Heart left ventricle (tissue), 16 donors: Measurements from ENCODE around the gene HHAT. TPM values are rescaled to one million over a fixed set of nuclear protein-coding genes. Genes with fewer than 3 reads are reported as not detected.

Source experiments
- ATAC-seq, 4 donors: fragments of 200-7000 bp; cut with Tn5 transposase; one replicate each; pipeline ENCODE4 v1.9.1; 2020 to 2022; ENCODE audit warnings: moderate library complexity in 4 of 4, mild to moderate bottlenecking in 3 of 4, moderate number of reproducible peaks in 1 of 4
- DNase-seq, 5 donors: peaks; one replicate each; pipeline ENCODE4 v3.0.0-alpha.2; 2020
- H3K27ac ChIP-seq, 12 donors: fragments of 200-600 bp; sonication (generic) in 4 of 12; one replicate each; pipeline versions ENCODE4 v1.5.0 to v1.8.0; 2016 to 2022; ENCODE audit warnings: mild to moderate bottlenecking in 2 of 12
- H3K27me3 ChIP-seq, 9 donors: fragments of 200-600 bp; sonication (generic) in 2 of 9; one replicate each; pipeline versions ENCODE4 v1.5.1 to v1.8.0; 2016 to 2022; ENCODE audit warnings: mild to moderate bottlenecking in 3 of 9
- H3K36me3 ChIP-seq, 9 donors: fragments of 200-600 bp; sonication (generic) in 2 of 9; one replicate each; pipeline versions ENCODE4 v1.5.0 to v1.8.0; 2018 to 2022; ENCODE audit warnings: mild to moderate bottlenecking in 2 of 9
- H3K4me1 ChIP-seq, 12 donors: fragments of 200-600 bp; sonication (generic) in 4 of 12; one replicate each; pipeline versions ENCODE4 v1.5.0 to v1.8.0; 2016 to 2022; ENCODE audit warnings: mild to moderate bottlenecking in 3 of 12
- H3K4me3 ChIP-seq, 12 donors: fragments of 200-600 bp; sonication (generic) in 4 of 12; one replicate each; pipeline versions ENCODE4 v1.5.0 to v1.8.0; 2017 to 2022; ENCODE audit warnings: mild to moderate bottlenecking in 9 of 12, moderate library complexity in 4 of 12
- H3K9me3 ChIP-seq, 12 donors: fragments of 200-600 bp; sonication (generic) in 4 of 12; one replicate each; pipeline versions ENCODE4 v1.5.0 to v1.8.0; 2016 to 2022; ENCODE audit warnings: mild to moderate bottlenecking in 1 of 12
- POLR2A ChIP-seq, 2 donors: fragments of 450-650 bp; IDR thresholded peaks; one replicate each; pipeline ENCODE4 v1.6.1; 2017; ENCODE audit warnings: antibody characterized with exemption in 2 of 2, mild to moderate bottlenecking in 2 of 2, moderate library complexity in 2 of 2
- WGBS, 4 donors: extraction: QIAGEN DNeasy Blood & Tissue Kit in 2 of 4; methylation state at CpG; one replicate each; pipeline versions ENCODE4 v1.1.5 to v1.1.7; 2013 to 2018; 5-methylcytosine and 5-hydroxymethylcytosine counted together
- intact Hi-C, 10 donors: fragments of 100-400 bp; cut with DNase I; formaldehyde crosslinking; loops; one replicate each; pipeline versions ENCODE4 v1.11.1 to v1.14.2; 2022
- polyA plus RNA-seq, 2 donors: library from polyadenylated mRNA; stranded (reverse); fragments of 200-250 nt; gene quantifications; one replicate each; pipeline ENCODE4 v1.2.3, GENCODE V29; 2013
- total RNA-seq, 9 donors: library from RNA; depleted of rRNA in 2 of 9; stranded (reverse); fragments of >200 nt in 2 of 9; fragmentation: NEBNext Ultra II Directional in 3 of 9; extraction: Animal tissue kit (Norgen Biotek cat#: 25700) in 3 of 9; gene quantifications; one replicate each; pipeline versions ENCODE4 v1.1.0 to v1.2.4, GENCODE V29; 2016 to 2023
- TF ChIP-seq, protein P1 (sequence below), 12 donors: fragments of 200-600 bp; sonication (generic) in 4 of 12; IDR thresholded peaks; one replicate each; pipeline versions ENCODE4 v1.5.0 to v1.8.0; 2018 to 2022; ENCODE audit warnings: antibody characterized with exemption in 12 of 12, mild to moderate bottlenecking in 5 of 12
- donor health status: ischemic (EF 13 %, LVEDD 7.1; RV severe dilation, severe dysfunction).
- donor health status: healthy with polysubstance abuse.
- donor health status: DM: no; HTN: yes; CAD: no.
- donor health status: DM: no; HTN: no; CAD: no.
- donor health status: ischemic (EF 25% LVEDD 6.9; RV normal size, moderate dysfunction).
- donor health status: ischemic (EF 25% LVEDD 5.7; RV mildly dilated, moderate dysfunction).
- donor health status: healthy.
- donor health status: DM: yes; HTN: yes; CAD: no.
- donor health status: ischemic (EF 35%, LVEDD 5.7; RV mildly dilated, moderate dysfunction).
- donor health status: nonischemic (EF 11% LVEDD 7.7; RV severe dilation, severe dysfunction).
- donor health status: DM: yes; HTN: yes; CAD: no.
- donor health status: PGD.
- donor health status: ischemic (EF 29% LVEDD 5.4; RV normal size, mild dysfunction).
- donor health status: nonischemic (EF 23%, LVEDD 6.1; RV moderate dilation, normal function).

Gene HHAT
- total and polyA plus RNA-seq, 11 donors: 0.98 to 4.7 (median 2.8) TPM

DNA sequence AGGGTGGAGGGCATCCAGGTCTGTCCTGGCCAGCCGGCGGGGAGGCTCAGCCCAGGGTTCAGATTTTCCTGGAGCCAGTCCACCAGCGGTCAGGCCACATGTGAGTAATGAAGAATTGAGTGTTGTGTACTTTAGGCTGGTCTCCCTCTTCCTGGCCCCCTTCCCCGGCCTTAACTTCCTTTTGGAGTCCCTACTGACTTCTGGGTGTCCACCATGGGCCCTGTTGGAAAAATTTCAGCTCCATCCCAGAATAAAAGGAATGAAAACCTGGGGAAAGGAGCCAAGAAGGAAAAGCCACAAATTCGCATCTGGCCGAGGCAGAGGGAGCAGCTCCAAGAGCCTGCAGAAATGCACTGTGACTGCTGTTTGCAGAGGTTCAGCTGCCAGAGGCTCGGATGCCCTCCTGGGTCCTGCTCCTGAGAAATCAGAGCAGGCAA lies 35.5 kb upstream of the HHAT start:
- WGBS, 4 donors: 28 to 67% (median 49%) methylated on average over 5 to 7 of the region's 7 CpGs
- Histone ChIP-seq H3K36me3 (no peaks in the 10 kb centered on the region), H3K27ac (peak overlapping the region in 11 of 12 donors; percentile 49 to 90 (median 76)), H3K4me1 (peaks cover 0 to 47% (median 18%) of the 10 kb centered on the region in 12 donors), H3K27me3 (peaks cover 0 to 33% (median 0%) of the 10 kb centered on the region in 9 donors), H3K9me3 (no peaks in the 10 kb centered on the region), H3K4me3 (peak overlapping the region in 10 of 12 donors; percentile 35 to 60 (median 54))
- intact Hi-C loops: loop anchor here in 6 of 10 donors (5.0 to 10.0 kb wide), 4 partner anchors 51 to 61 kb away; partner anchors contain the start of gene SERTAD4 (in 3 of the 6)
- no peak for TF ChIP-seq POLR2A (IDR thresholded peaks at IDR 0.05)
- TF ChIP-seq, protein P1, sequence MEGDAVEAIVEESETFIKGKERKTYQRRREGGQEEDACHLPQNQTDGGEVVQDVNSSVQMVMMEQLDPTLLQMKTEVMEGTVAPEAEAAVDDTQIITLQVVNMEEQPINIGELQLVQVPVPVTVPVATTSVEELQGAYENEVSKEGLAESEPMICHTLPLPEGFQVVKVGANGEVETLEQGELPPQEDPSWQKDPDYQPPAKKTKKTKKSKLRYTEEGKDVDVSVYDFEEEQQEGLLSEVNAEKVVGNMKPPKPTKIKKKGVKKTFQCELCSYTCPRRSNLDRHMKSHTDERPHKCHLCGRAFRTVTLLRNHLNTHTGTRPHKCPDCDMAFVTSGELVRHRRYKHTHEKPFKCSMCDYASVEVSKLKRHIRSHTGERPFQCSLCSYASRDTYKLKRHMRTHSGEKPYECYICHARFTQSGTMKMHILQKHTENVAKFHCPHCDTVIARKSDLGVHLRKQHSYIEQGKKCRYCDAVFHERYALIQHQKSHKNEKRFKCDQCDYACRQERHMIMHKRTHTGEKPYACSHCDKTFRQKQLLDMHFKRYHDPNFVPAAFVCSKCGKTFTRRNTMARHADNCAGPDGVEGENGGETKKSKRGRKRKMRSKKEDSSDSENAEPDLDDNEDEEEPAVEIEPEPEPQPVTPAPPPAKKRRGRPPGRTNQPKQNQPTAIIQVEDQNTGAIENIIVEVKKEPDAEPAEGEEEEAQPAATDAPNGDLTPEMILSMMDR (IDR thresholded peaks at IDR 0.05): no peak
- ATAC-seq (peak; percentile 51 to 84 (median 74)), DNase-seq (peak; percentile 72 to 84 (median 77))

DNA sequence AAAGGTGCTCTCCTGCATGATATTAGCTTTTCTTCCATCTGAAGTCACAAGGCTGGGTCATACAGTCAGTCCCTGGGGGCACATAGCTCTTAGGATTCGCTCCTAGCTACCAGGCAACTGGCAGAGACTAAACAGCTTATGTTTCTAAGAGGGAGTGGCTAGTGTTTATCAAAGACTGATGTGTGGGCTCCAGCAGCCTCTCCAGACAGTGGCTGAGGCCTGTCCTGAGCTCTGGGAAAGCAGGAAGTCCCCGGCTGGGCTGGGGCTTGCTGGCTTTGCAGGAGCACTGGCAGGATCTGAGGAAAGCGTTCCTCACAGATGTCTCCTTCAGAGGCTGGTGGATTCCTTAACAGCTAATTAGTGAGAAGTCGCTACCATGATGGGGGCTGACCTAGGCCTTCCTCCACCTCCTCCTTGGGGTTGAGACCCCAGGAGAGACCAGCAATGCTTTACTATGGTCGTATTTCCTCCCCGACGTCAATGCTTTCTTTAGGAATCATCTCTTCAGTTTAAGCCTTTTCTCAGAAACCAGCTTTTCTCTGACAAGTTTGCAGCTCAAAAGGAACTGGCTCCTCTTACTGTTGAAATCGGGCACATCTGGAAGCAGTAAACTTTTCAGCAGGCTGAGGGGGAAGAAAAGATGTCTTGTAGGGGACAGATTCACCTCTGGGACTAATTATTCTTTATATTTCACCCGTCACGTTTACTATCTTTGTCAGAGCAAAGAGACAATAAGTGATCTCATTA lies 33.5 kb upstream of the HHAT start:
- 45 to 58% (median 52%) methylated on average over 10 of the region's 10 CpGs for WGBS, 4 donors
- Histone ChIP-seq H3K27me3 (peaks cover 0 to 30% (median 0%) of the 10 kb centered on the region in 9 donors), H3K4me1 (peaks cover 0 to 60% (median 18%) of the 10 kb centered on the region in 12 donors), H3K36me3 (no peaks in the 10 kb centered on the region), H3K27ac (peak overlapping the region; percentile 17 to 90 (median 62)), H3K4me3 (no peak overlapping the region), H3K9me3 (no peaks in the 10 kb centered on the region)
- TF ChIP-seq POLR2A (IDR thresholded peaks at IDR 0.05): no peak
- TF ChIP-seq, protein P1 (IDR thresholded peaks at IDR 0.05): no peak
- intact Hi-C loops: loop anchor here in 6 of 10 donors (5.0 to 10.0 kb wide), 4 partner anchors 53 to 63 kb away; partner anchors contain the start of gene SERTAD4 (in 3 of the 6)
- peak; percentile 45 to 81 (median 66) for DNase-seq
- peak; percentile 29 to 64 (median 64) for ATAC-seq

DNA sequence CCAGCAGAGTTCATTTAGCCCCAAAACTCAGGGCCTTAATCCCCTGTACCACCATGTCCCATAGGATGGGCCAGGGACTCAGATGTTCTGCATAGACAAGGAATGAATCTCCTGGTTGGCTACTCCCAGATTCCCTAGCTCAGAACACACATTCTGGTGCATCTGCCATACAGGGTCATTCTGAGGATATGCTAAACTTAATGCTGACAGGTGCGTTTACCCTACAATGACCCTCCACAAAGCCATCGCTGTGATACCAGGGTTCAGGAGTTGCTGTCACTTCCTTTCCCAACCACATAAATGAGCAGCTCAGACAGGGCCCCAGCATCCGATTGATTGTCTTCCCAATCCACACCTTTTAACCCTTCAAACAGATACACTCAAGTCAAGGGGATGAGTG lies 32.0 kb upstream of the HHAT start:
- peaks cover 0 to 66% (median 20%) of the 10 kb centered on the region in 12 donors for H3K4me1 ChIP-seq
- intact Hi-C loops: loop anchor here in 2 of 10 donors (10.0 kb wide), 1 partner anchor 62 kb away; the partner anchor contains the start of gene SERTAD4 (in 2 of the 2)
- peak overlapping the region in 1 of 12 donors; percentile 90 for H3K27ac ChIP-seq

More for the DNA sequence above, 32.0 kb upstream of the HHAT start:
- no peaks in the 10 kb centered on the region for H3K36me3 ChIP-seq
- no peak for DNase-seq
- ATAC-seq: no peak
- WGBS, 4 donors: 91 to 98% (median 96%) methylated on average over 3 of the region's 3 CpGs
- TF ChIP-seq POLR2A (IDR thresholded peaks at IDR 0.05): no peak
- TF ChIP-seq, protein P1 (IDR thresholded peaks at IDR 0.05): no peak
- H3K9me3 ChIP-seq: no peaks in the 10 kb centered on the region
- no peak overlapping the region for H3K4me3 ChIP-seq
- peaks cover 0 to 18% (median 0%) of the 10 kb centered on the region in 9 donors for H3K27me3 ChIP-seq
